Natural killer cell (primary cell): ENCODE results near the gene SLX9. TPM values are rescaled to one million over a fixed set of nuclear protein-coding genes. Genes with fewer than 3 reads are reported as not detected.

Source experiments
- ATAC-seq, 3 donors: fragments of 150-1000 bp in 2 of 3; fragments of 200-7000 bp in 1 of 3; cut with Tn5 transposase; 1 replicate in 1 of 3; 2 replicates in 2 of 3; pipeline ENCODE4 v1.10.0; 2021; ENCODE audit warnings: mild to moderate bottlenecking in 2 of 3, moderate library complexity in 2 of 3
- DNase-seq, 2 donors: peaks; one replicate each; pipeline versions ENCODE4 v3.0.0 to v3.0.0-alpha.2; 2013 to 2021; ENCODE audit warnings: mixed read lengths in 1 of 2
- H3K27ac ChIP-seq: one replicate; pipeline ENCODE4 v1.5.1; 2013; ENCODE audit warnings: mild to moderate bottlenecking, low read length
- H3K27me3 ChIP-seq: one replicate; pipeline ENCODE4 v1.6.1; 2013; ENCODE audit warnings: low read length; ENCODE audit not compliant: control insufficient read depth, insufficient read depth
- H3K36me3 ChIP-seq: one replicate; pipeline ENCODE4 v1.6.1; 2013; ENCODE audit warnings: low read length; ENCODE audit not compliant: control insufficient read depth, insufficient read depth
- H3K4me1 ChIP-seq: one replicate; pipeline ENCODE4 v1.6.1; 2013; ENCODE audit warnings: low read length; ENCODE audit not compliant: control insufficient read depth, insufficient read depth
- H3K4me3 ChIP-seq: one replicate; pipeline ENCODE4 v1.5.1; 2013; ENCODE audit warnings: low read length
- H3K9me3 ChIP-seq: one replicate; pipeline ENCODE4 v1.6.1; 2013; ENCODE audit warnings: low read length; ENCODE audit not compliant: control insufficient read depth, insufficient read depth
- H3K27ac Mint-ChIP-seq, 2 donors: one replicate each; pipeline ENCODE4 v1.8.0; 2022; ENCODE audit warnings: mild to moderate bottlenecking in 2 of 2, mixed read lengths in 2 of 2, moderate library complexity in 1 of 2
- H3K27me3 Mint-ChIP-seq, 2 donors: one replicate each; pipeline ENCODE4 v1.8.0; 2022; ENCODE audit warnings: low read depth in 2 of 2, mixed read lengths in 2 of 2
- H3K36me3 Mint-ChIP-seq: one replicate; pipeline ENCODE4 v1.8.0; 2022; ENCODE audit warnings: mixed read lengths
- H3K4me1 Mint-ChIP-seq, 2 donors: one replicate each; pipeline ENCODE4 v1.8.0; 2022; ENCODE audit warnings: mixed read lengths in 2 of 2
- H3K4me3 Mint-ChIP-seq: one replicate; pipeline ENCODE4 v1.8.0; 2022; ENCODE audit warnings: mild to moderate bottlenecking, moderate library complexity, mixed read lengths
- H3K9me3 Mint-ChIP-seq, 2 donors: one replicate each; pipeline ENCODE4 v1.8.0; 2022; ENCODE audit warnings: mixed read lengths in 2 of 2
- CTCF ChIP-seq: fragments of 200-600 bp; IDR thresholded peaks from one replicate; pipeline ENCODE4 v1.8.0; 2022; ENCODE audit warnings: antibody characterized with exemption
- WGBS: methylation state at CpG from one replicate; pipeline ENCODE4 v1.1.7; 2013; ENCODE audit warnings: missing lambda C conversion rate; ENCODE audit not compliant: insufficient coverage; 5-methylcytosine and 5-hydroxymethylcytosine counted together
- intact Hi-C: fragments of 100-400 bp; cut with micrococcal nuclease; formaldehyde crosslinking; loops from one replicate; pipeline ENCODE4 v1.14.2; 2022
- total RNA-seq, 4 donors: library from RNA; stranded (reverse); fragments of 120-200 nt in 1 of 4; gene quantifications; one replicate each; pipeline versions ENCODE4 v1.2.3 to v1.2.4, GENCODE V29; 2013 to 2022

SLX9 gene
- total RNA-seq, 3 donors from 2014 or later (not counting 1 experiment from before 2014, with no cell fraction given), result 12.8 to 22.9 (median 20.0) TPM

- no peak overlapping the region for H3K4me3 Mint-ChIP-seq
- intact Hi-C loops, result no loop called here
- H3K9me3 ChIP-seq, result no peaks in the 10 kb centered on the region
- TF ChIP-seq CTCF, result no peak
- H3K36me3 ChIP-seq, result no peaks in the 10 kb centered on the region
- H3K9me3 Mint-ChIP-seq, result peaks cover 3 to 4% of the 10 kb centered on the region in 2 donors
- no peak overlapping the region for H3K27ac Mint-ChIP-seq
- ATAC-seq (no peak), DNase-seq (no peak)
- no peaks in the 10 kb centered on the region for H3K36me3 Mint-ChIP-seq
- WGBS, result 94% methylated on average over 22 of the region's 22 CpGs
- no peak overlapping the region for H3K27ac ChIP-seq
- no peaks in the 10 kb centered on the region for H3K27me3 Mint-ChIP-seq
- H3K4me3 ChIP-seq, result no peak overlapping the region
- no peaks in the 10 kb centered on the region for H3K4me1 Mint-ChIP-seq
- H3K4me1 ChIP-seq, result no peaks in the 10 kb centered on the region
- H3K27me3 ChIP-seq, result no peaks in the 10 kb centered on the region
Observed at GRCh38 chr21:45026066-45026745, 86.4 kb downstream of the SLX9 start.

Other genes starting within 250 kb of the SLX9 start
- gene KRTAP10-12, start 242.9 kb upstream of the SLX9 start, total RNA-seq, result not detected
- not detected for gene TSPEAR, start 228.5 kb upstream of the SLX9 start, total RNA-seq
- gene UBE2G2, start 138.2 kb upstream of the SLX9 start, total RNA-seq, result 100 to 1,000 TPM in 2 of 3 donors, 10 to 100 TPM in 1; 89.1 to 109 (median 107) TPM
- gene SUMO3, start 122.0 kb upstream of the SLX9 start, total RNA-seq, result 10 to 100 TPM; 64.0 to 70.1 (median 65.2) TPM
- 100 to 1,000 TPM in 2 of 3 donors, 10 to 100 TPM in 1; 96.8 to 144 (median 126) TPM for gene PTTG1IP, start 66.3 kb upstream of the SLX9 start, total RNA-seq
- gene ITGB2, start 19.1 kb upstream of the SLX9 start, total RNA-seq, result 1,000 to 10,000 TPM; 1,223 to 1,393 (median 1,250) TPM
- 10 to 100 TPM; 20.7 to 28.0 (median 26.6) TPM for gene ADARB1, start 134.6 kb downstream of the SLX9 start, total RNA-seq